HUES64 (cell line): ENCODE measurements around the gene ZCCHC2.

ENCODE experiments used
- H3K27ac ChIP-seq: 2 replicates; pipeline ENCODE4 v1.7.0; 2013; ENCODE audit warnings: low read depth, low read length, inconsistent platforms
- H3K27me3 ChIP-seq: 2 replicates; pipeline ENCODE4 v1.6.1; 2013; ENCODE audit warnings: mild to moderate bottlenecking, low read length; ENCODE audit not compliant: insufficient read depth
- H3K36me3 ChIP-seq: 2 replicates; pipeline ENCODE4 v1.6.1; 2013; ENCODE audit warnings: mild to moderate bottlenecking, low read length; ENCODE audit not compliant: insufficient read depth
- H3K4me1 ChIP-seq: 2 replicates; pipeline ENCODE4 v1.6.1; 2013; ENCODE audit warnings: mild to moderate bottlenecking, low read length, moderate library complexity; ENCODE audit not compliant: insufficient read depth
- H3K4me3 ChIP-seq: 2 replicates; pipeline ENCODE4 v1.5.1; 2013; ENCODE audit warnings: mild to moderate bottlenecking, low read length, moderate library complexity
- H3K9ac ChIP-seq: 2 replicates; pipeline ENCODE4 v1.6.1; 2013; ENCODE audit warnings: mild to moderate bottlenecking, low read depth, low read length
- H3K9me3 ChIP-seq: 2 replicates; pipeline ENCODE4 v1.6.1; 2013; ENCODE audit warnings: low read depth, low read length; ENCODE audit not compliant: insufficient read depth
- WGBS: fragments of 150-250, 120-280 bp; methylation state at CpG from one replicate; pipeline ENCODE4 v1.1.7; 2013; ENCODE audit warnings: missing lambda C conversion rate; 5-methylcytosine and 5-hydroxymethylcytosine counted together

Gene ZCCHC2

DNA sequence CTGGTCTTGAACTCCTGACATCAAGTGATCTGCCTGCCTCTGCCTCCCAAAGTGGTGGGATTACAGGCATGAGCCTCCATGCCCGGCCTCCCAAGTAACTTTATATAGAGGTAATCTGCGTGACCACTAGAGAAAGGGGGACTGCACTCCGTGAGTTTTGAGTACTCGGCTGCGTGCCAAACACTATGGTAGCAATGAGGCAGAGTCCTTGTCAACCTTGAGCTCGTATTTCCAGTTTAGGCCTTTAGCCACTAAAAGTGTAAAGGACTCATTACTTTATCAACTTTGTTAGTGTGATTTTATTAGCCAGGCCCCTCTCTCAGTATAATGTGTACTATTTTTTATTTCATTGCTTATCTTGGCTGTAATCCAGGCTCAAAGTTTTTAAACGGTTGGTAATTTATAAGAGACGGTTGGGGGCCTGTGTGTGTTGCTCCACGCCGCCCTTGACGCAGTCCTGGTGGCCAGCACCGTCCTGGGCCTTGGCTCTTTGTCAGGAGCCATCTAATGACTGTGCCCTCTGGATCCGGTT is 56.2 kb downstream of the ZCCHC2 start:
- Histone ChIP-seq H3K36me3 (peaks cover 16% of the 10 kb centered on the region), H3K4me1 (peaks cover 12% of the 10 kb centered on the region; the same call in 1 of the 2 replicates), H3K27me3 (no peaks in the 10 kb centered on the region), H3K4me3 (no peak overlapping the region), H3K9ac (no peak overlapping the region), H3K27ac (no peak overlapping the region), H3K9me3 (no peaks in the 10 kb centered on the region)
- 96% methylated on average over 13 of the region's 13 CpGs for WGBS

DNA sequence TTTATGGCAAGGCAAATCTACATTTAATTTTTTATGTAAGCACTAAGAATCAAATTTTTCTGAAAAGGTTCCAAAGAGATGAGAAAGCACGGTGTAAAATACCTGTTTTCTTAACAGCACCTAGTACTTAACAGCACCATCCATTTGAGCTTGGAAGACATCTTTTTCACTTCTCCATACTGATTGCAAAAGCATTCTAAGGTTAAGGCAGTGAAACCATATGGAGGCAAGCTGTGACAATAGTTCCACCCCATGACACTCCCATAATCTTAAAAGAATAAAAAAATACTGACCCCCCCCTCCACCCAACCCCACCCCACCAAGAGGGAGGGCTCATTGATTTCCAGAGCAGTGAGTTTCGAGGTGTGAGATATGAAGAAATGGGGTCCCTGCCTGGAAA is 60.6 kb downstream of the ZCCHC2 start:
- Histone ChIP-seq H3K9ac (no peak overlapping the region), H3K27ac (no peak overlapping the region), H3K4me1 (peaks cover 8% of the 10 kb centered on the region; the same call in 1 of the 2 replicates), H3K27me3 (no peaks in the 10 kb centered on the region), H3K4me3 (no peak overlapping the region), H3K9me3 (no peaks in the 10 kb centered on the region), H3K36me3 (0 out of 2 replicates have a peak, but pooled peaks cover 2% of the 10 kb centered on the region)
- 78% methylated on average over 2 of the region's 2 CpGs for WGBS

DNA sequence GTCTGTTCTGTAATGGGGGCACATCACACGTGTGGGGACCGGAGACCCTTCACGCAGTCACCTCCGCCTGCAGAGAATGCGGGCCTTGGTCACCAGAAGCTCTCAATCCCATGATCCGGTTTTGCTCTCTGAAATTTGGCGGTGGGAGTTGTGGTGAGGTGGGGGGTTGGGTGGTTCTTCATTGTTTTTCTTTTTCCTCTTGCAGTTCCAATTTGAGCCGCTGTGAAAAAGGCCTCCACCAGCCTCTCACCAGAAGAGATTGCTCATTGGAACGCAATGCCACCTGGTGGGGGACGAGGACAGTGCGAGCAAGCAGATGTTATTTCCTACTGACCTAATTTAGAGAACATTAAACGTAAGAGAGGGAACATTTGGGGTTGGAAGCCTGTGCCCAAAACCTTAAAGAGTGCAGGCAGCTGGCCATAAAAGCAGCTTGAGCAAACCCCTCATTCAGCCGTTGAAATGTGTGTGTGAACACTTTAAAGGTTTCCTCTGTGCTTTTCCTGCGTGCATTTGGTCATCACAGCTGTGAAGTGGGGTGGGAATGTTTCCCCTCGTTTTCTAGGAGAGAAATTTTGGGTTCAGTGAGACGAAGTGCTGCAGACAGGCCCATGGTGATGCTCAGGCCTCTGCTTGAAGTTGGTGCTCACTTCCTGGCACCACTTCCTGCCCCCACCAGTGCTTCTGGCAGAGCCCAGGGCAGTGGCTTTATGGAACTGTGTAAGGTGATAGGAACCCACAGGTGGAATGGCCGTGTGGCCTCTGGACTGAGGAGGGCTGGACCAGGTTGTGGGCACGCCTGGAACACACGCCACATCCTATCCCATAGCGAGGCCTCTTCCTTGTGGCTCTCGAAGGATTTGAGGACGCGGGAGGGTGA is 61.7 kb downstream of the ZCCHC2 start:
- Histone ChIP-seq H3K9ac (peak overlapping the region; percentile 19), H3K36me3 (0 out of 2 replicates have a peak, but pooled peaks cover under 1% of the 10 kb centered on the region), H3K27me3 (no peaks in the 10 kb centered on the region), H3K9me3 (no peaks in the 10 kb centered on the region), H3K27ac (no peak overlapping the region), H3K4me3 (peak overlapping the region; percentile 24), H3K4me1 (peaks cover 8% of the 10 kb centered on the region; the same call in 1 of the 2 replicates)
- WGBS: 44% methylated on average over 23 of the region's 23 CpGs

DNA sequence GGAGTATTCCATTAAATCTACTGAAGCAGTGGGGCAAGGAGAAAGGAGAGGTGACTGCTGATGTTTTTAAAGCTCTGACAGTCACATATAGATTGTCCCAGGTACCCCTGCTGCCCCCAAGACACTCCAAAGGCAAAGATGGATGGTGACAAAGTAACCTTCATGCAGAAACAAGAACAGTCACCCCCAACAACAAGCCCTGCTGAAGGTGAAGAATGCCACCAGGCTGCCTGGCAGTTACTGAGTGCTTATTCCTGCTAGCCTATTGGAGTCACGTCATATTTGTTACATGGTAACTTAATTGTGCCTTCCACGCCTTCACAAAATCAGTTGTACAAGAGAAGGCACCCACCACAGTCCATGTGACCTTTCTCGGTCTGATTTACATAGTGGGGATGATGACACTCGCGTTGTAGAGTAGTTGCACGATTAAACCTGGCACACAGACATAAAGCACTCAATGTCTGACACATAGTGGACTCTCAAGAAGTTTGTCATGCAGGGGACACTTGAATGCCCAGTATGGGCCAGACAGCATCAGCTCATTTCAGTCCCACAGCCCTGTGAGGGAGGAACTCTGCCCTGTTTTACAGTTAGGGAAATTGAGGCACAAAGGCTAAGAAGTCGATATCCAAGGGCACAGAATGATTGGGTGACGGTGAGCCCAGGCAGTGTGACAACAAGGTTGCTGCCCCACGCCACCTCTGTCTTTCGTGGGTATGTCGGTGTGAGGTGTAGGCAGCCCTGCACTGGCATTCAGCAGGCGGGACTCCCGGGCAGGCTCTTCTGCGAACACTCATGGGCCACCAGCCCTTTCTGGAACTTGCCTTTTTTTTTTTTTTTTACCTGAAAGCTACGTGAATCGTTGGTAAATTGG is 62.7 kb downstream of the ZCCHC2 start:
- H3K9me3 ChIP-seq: peaks cover 6% of the 10 kb centered on the region; the same call in 1 of the 2 replicates
- H3K9ac ChIP-seq: no peak overlapping the region
- peaks cover 8% of the 10 kb centered on the region; the same call in 1 of the 2 replicates for H3K4me1 ChIP-seq
- no peak overlapping the region for H3K4me3 ChIP-seq
- H3K36me3 ChIP-seq: no peaks in the 10 kb centered on the region
- no peak overlapping the region for H3K27ac ChIP-seq
- 87% methylated on average over 16 of the region's 16 CpGs for WGBS
- no peaks in the 10 kb centered on the region for H3K27me3 ChIP-seq

DNA sequence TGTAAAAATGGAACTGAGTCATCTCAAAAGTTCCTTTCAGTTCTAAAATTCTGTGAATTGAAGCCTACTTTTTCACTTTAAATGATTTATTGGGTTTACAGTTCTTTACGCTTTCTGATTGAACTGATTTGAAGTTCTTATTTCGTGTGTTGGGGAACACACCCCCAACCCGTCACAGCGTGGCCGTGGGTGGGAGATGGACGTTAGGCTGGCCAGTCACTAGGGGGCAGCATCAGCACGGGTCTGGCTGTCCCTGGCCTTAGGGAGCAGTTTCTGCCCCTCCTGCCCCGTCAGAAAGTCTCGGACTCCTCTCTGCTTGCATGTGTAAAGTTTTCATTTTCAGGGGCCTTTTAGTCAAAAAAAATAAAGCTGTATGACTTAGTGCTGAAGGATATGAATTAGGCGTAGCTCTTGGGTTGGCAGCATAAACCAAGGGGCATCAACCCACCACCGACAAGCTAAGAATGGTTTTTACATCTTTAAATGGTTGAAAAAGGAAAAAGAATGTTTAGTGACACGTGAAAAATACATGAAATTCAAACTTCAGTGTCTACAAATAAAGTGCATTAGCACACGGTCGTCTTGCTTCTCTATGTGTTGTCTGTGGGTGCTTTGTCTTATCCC is 63.4 kb downstream of the ZCCHC2 start:
- no peak overlapping the region for H3K4me3 ChIP-seq
- H3K36me3 ChIP-seq: no peaks in the 10 kb centered on the region
- 42% methylated on average over 12 of the region's 14 CpGs for WGBS
- no peaks in the 10 kb centered on the region for H3K27me3 ChIP-seq
- peaks cover 6% of the 10 kb centered on the region; the same call in 1 of the 2 replicates for H3K9me3 ChIP-seq
- H3K9ac ChIP-seq: no peak overlapping the region
- peaks cover 8% of the 10 kb centered on the region; the same call in 1 of the 2 replicates for H3K4me1 ChIP-seq
- no peak overlapping the region for H3K27ac ChIP-seq

DNA sequence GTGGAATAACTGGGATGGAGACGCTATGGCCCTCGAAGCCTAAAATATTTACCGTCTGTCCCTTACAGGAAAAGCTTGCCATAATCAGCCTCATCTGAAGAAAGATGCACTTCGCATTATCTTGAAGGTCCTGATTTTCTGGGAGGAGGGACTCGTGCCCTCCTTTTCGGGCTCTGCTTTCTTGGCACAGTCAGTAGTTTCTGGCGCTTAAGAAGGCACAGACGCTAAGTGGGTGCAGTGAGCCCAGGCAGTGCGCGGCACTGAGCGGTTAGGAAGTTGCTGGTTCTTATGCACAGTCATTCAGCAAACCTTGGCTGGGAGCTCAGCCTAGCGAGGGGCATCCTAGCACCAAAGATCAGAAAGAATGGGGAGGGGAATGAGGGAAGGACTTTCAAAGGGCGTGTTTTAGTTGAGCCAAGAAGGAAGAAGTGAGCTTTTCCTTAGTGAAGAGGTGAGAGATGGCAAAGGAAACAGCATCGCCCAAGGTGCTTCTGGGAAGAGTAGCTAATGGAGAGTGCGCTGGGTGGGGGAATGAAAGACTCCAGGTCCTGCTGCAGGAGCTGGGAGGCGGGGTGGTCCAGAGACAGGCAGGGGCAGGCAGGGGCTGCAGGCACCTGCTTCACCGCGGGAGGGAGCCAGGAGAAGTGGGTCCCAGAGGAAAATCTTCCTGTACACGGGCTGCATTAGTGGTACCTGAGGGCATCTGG is 64.1 kb downstream of the ZCCHC2 start:
- H3K27ac ChIP-seq: no peak overlapping the region
- peaks cover 6% of the 10 kb centered on the region; the same call in 1 of the 2 replicates for H3K9me3 ChIP-seq
- no peaks in the 10 kb centered on the region for H3K27me3 ChIP-seq
- 93% methylated on average over 19 of the region's 19 CpGs for WGBS
- no peak overlapping the region for H3K4me3 ChIP-seq
- peaks cover 8% of the 10 kb centered on the region; the same call in 1 of the 2 replicates for H3K4me1 ChIP-seq
- no peaks in the 10 kb centered on the region for H3K36me3 ChIP-seq
- no peak overlapping the region for H3K9ac ChIP-seq

DNA sequence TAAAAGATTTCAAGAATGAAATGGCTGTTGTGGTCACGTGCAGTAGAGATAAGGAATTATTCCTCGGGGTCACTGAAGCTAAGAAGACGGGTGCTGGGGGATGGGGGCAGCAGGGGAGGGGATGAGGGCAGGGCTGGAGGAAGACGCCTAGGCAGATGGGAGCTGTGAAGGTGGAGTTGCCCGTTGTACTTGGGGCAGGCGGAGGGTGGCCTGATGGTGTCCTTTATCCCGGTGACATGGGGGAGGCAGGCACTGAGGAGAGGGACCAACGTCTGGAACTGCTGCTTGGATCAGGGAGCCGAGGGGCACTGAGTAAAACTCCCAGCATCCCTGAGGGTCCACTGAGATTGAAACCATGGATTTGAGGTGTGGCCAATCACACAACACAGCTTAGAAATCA is 64.9 kb downstream of the ZCCHC2 start:
- Histone ChIP-seq H3K27ac (no peak overlapping the region), H3K4me1 (peaks cover 8% of the 10 kb centered on the region; the same call in 1 of the 2 replicates), H3K9me3 (peaks cover 6% of the 10 kb centered on the region; the same call in 1 of the 2 replicates), H3K9ac (no peak overlapping the region), H3K4me3 (no peak overlapping the region), H3K36me3 (no peaks in the 10 kb centered on the region), H3K27me3 (no peaks in the 10 kb centered on the region)
- WGBS: 84% methylated on average over 9 of the region's 9 CpGs

DNA sequence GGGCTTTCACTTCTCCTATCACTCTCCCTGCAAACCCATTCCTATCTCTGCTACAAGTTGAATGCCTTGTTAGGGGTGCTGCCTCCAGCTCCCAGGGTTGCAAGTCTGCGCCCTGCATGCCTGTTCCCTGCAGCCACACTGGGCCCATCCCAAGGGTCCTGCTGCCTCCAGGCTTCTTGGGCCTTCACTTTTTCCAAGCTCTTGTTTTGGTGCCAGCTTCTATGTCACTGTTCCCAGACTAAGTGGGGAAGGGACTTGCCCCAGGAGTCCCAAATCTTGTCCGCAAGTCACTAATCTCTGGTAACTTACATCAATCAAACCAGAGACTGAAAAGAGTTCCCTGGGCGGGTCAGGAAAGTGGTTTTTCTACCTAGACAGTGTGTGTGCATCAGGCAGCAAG is 65.4 kb downstream of the ZCCHC2 start:
- Histone ChIP-seq H3K4me3 (no peak overlapping the region), H3K36me3 (no peaks in the 10 kb centered on the region), H3K27me3 (no peaks in the 10 kb centered on the region), H3K4me1 (peaks cover 8% of the 10 kb centered on the region; the same call in 1 of the 2 replicates), H3K9me3 (peaks cover 6% of the 10 kb centered on the region; the same call in 1 of the 2 replicates), H3K27ac (no peak overlapping the region), H3K9ac (no peak overlapping the region)
- 91% methylated on average over 3 of the region's 3 CpGs for WGBS

DNA sequence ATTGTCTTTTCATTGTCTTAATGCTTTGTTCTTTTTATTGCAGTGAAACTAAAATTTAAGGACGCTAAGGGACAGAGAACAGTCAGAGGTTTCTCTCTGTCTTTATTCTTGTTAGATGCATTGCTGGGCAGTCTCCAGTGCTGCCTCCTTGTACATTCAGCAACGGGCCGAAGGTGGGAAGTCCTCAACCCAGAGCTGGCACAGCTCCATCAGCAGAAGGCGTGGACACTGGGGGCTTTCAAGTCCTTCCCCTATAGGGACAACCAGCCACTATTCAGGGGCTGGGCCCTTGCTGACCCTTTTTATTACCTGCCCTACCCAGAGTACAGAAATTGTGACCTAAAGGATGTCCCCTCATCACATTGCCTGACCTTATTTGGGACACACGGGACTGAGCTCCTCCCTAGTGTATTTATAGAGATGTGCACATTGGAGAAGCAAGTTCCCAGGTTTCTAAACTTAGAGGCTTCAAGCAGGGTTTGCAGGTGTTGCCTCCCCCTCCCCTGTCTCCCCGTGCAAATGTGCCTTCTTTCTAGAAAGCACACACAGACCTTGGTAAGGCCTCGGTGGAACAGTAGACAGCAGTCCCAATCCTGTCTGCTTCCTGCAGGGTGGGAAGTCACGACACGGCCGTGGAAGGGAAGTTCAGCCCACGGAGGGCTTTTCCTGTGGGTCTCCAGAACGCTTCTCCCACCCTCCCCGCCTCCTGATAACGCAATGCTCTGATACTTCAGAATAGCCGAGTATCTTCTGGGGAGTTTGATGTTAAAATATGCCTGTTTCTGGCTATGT is 68.2 kb downstream of the ZCCHC2 start:
- Histone ChIP-seq H3K4me3 (no peak overlapping the region), H3K36me3 (no peaks in the 10 kb centered on the region), H3K4me1 (no peaks in the 10 kb centered on the region), H3K9me3 (peaks cover 6% of the 10 kb centered on the region; the same call in 1 of the 2 replicates), H3K27me3 (peaks cover 11% of the 10 kb centered on the region), H3K9ac (no peak overlapping the region), H3K27ac (no peak overlapping the region)
- 93% methylated on average over 15 of the region's 15 CpGs for WGBS
